Measurements from ENCODE around the gene GNAT2. TPM values are rescaled to one million over a fixed set of nuclear protein-coding genes. Genes with fewer than 3 reads are reported as not detected.

Gene GNAT2
- total and polyA plus RNA-seq, 2 donors (not counting 3 experiments of a cell fraction or from before 2014, with no cell fraction given), result not detected

- no TSS peak for BruUV-seq (replicated peaks)
- Histone ChIP-seq H3K9me3 (replicated peaks; ENCODE audit: control insufficient read depth, insufficient read depth, low read length) (no peaks in the 10 kb centered on the region), H3K27ac (ENCODE audit: insufficient read depth, low read depth, low read length) (no peak overlapping the region), H3K4me3 (replicated peaks in 1 of 3; ENCODE audit: insufficient read depth in 1 of 3, low read depth in 1 of 3, low read length in 3 of 3) (no peak overlapping the region), H3K36me3 (ENCODE audit: control insufficient read depth in 2 of 2, extremely low read depth in 1 of 2, insufficient read depth in 2 of 2, low read length in 2 of 2) (no peaks in the 10 kb centered on the region), H4K20me1 (replicated peaks; ENCODE audit: control insufficient read depth, extremely low read depth, insufficient read depth, low read length) (no peaks in the 10 kb centered on the region), H3K4me1 (ENCODE audit: control insufficient read depth, extremely low read depth, insufficient read depth, low read length) (peaks cover 21% of the 10 kb centered on the region), H3K4me2 (ENCODE audit: insufficient read depth, low read length) (no peak overlapping the region), H3K9ac (replicated peaks; ENCODE audit: extremely low read depth, insufficient read depth, low read length) (no peak overlapping the region), H3K79me2 (ENCODE audit: control insufficient read depth, insufficient read depth, low read length) (no peaks in the 10 kb centered on the region), H3K9me1 (replicated peaks; ENCODE audit: control insufficient read depth, extremely low read depth, insufficient read depth, low read length) (no peaks in the 10 kb centered on the region), H2AFZ (ENCODE audit: low read depth, low read length) (no peak overlapping the region), H3K27me3 (ENCODE audit: control insufficient read depth in 2 of 2, insufficient read depth in 2 of 2, low read length in 2 of 2) (no peaks in the 10 kb centered on the region)
- intact Hi-C loops (cut with micrococcal nuclease), result loop anchor here (10.0 kb wide), 1 partner anchor 125 kb away; the partner anchor contains the start of gene ATXN7L2
- ChIA-PET CTCF (interaction anchor here (1.0 to 1.9 kb wide), 4 partner anchors 9 to 164 kb away, joined by 3 to 4 read pairs (median 3); no protein-coding TSS in a partner anchor), POLR2A (interaction anchor here (0.6 kb wide), 1 partner anchor 46 kb away, joined by 3 read pairs; no protein-coding TSS in a partner anchor)
- TF ChIP-seq GATA2 (IDR thresholded peaks at IDR 0.05; ENCODE audit: insufficient read depth, insufficient read length, low read depth, low read length), result no peak
- TF ChIP-seq POLR2AphosphoS5 (IDR thresholded peaks at IDR 0.05; ENCODE audit: insufficient read depth, low read depth, low read length), result no peak
- no peak for TF ChIP-seq POLR2A (IDR thresholded peaks at IDR 0.05; ENCODE audit: low read depth, low read length)
- no peak for TF ChIP-seq FOS (IDR thresholded peaks at IDR 0.05; ENCODE audit: borderline replicate concordance, insufficient read depth, low read length)
- no peak for TF ChIP-seq EZH2 (IDR thresholded peaks at IDR 0.05; ENCODE audit: borderline replicate concordance, low read depth, low read length, severe bottlenecking)
- no peak for TF ChIP-seq MAX (IDR thresholded peaks at IDR 0.05; ENCODE audit: insufficient read depth, insufficient read length)
- no peak for TF ChIP-seq JUN (IDR thresholded peaks at IDR 0.05; ENCODE audit: borderline replicate concordance, insufficient read depth, insufficient read length, low read depth)
- TF ChIP-seq MYC (IDR thresholded peaks at IDR 0.05; ENCODE audit: low read depth, low read length), result no peak
- no peak for TF ChIP-seq CTCF (IDR thresholded peaks at IDR 0.05; ENCODE audit: extremely low read depth in 1 of 2, insufficient read depth in 1 of 2, low read depth in 1 of 2, low read length in 2 of 2)
- DNase-seq (ENCODE audit: low read depth, low spot score), result no peak
- dilution Hi-C loops (cut with MboI; ENCODE audit: extremely low pct_ligation_motif_present, low sequenced_read_pairs), result no loop called here
- FAIRE-seq, result no peak
Observed at GRCh38 chr1:109609881-109610280, 9.5 kb downstream of the GNAT2 start.

Data from endothelial cell of umbilical vein (primary cell).